Subcutaneous adipose tissue (tissue), 4 donors: Measurements from ENCODE around the gene PWWP2B. TPM values are rescaled to one million over a fixed set of nuclear protein-coding genes. Genes with fewer than 3 reads are reported as not detected.

Experiments
- total RNA-seq, 4 donors: library from RNA; depleted of rRNA; stranded (reverse); fragments of >200 nt; gene quantifications; one replicate each; pipeline ENCODE4 v1.1.0, GENCODE V29; 2016
- TF ChIP-seq, protein P1 (sequence below): fragments of 450-650 bp; IDR thresholded peaks from one replicate; pipeline ENCODE4 v1.5.1; 2016; ENCODE audit warnings: low read depth, mild to moderate bottlenecking, control low read depth, antibody characterized with exemption, moderate library complexity

PWWP2B gene
- total RNA-seq, 4 donors from 2014 or later: 9.0 to 24.9 (median 9.6) TPM

DNA sequence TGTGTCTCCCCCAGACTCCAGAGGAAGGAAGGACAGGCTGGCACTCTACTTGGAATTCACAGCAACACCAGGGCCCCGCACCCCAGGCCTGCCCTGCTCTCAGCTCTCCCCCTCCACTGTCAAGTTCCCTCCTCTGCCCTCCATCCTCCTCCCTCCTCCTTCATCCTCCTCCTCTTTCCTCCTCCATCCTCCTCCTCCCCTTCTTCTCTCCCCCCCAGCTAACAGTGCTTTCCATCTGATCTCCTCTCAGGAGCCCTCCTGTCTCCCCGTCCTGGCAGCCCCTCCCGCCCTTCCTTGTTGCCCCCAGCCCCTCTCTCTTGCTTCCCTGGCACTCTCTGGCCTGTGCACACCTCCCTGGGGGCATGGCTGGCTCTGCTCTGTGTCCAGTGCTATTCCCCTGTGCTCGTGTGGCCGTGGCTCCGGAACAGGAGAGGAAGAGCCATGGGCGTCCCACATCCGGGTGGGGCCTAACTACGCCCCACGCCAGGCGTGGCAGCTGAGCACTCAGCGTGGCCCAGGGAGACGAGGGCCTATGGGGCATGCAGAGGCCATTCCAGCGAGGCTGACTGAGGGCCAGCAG lies 64.2 kb downstream of the PWWP2B start:
- TF ChIP-seq, protein P1, sequence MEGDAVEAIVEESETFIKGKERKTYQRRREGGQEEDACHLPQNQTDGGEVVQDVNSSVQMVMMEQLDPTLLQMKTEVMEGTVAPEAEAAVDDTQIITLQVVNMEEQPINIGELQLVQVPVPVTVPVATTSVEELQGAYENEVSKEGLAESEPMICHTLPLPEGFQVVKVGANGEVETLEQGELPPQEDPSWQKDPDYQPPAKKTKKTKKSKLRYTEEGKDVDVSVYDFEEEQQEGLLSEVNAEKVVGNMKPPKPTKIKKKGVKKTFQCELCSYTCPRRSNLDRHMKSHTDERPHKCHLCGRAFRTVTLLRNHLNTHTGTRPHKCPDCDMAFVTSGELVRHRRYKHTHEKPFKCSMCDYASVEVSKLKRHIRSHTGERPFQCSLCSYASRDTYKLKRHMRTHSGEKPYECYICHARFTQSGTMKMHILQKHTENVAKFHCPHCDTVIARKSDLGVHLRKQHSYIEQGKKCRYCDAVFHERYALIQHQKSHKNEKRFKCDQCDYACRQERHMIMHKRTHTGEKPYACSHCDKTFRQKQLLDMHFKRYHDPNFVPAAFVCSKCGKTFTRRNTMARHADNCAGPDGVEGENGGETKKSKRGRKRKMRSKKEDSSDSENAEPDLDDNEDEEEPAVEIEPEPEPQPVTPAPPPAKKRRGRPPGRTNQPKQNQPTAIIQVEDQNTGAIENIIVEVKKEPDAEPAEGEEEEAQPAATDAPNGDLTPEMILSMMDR: no peak

DNA sequence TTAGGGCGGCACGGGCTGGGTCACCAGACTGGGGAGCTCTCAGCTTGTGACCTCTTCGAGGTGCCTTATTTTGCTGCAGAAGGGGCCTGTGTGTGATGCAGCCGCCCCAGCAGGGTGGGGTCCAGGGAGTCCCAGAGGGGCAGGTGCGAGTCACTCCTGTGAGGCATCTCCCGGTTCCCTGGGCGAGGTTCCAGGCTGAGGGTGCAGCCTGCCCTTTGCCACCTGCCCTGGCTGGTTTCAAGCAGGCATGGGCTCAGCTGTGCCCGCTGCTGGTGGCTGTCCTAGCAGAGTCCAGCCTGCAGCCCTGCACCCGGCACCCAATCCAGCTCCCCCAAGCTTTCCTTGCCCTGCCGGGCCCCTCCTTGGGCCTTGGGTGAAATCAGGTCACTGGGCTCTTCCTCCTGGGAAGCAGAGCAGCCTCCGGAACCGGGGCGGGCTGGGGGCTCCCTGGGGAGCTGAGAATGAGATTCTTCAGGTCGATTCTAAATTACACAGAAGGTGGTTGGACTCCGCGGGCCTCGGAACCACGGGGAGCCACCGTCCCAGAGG lies 64.8 kb downstream of the PWWP2B start:
- TF ChIP-seq, protein P1: no peak

DNA sequence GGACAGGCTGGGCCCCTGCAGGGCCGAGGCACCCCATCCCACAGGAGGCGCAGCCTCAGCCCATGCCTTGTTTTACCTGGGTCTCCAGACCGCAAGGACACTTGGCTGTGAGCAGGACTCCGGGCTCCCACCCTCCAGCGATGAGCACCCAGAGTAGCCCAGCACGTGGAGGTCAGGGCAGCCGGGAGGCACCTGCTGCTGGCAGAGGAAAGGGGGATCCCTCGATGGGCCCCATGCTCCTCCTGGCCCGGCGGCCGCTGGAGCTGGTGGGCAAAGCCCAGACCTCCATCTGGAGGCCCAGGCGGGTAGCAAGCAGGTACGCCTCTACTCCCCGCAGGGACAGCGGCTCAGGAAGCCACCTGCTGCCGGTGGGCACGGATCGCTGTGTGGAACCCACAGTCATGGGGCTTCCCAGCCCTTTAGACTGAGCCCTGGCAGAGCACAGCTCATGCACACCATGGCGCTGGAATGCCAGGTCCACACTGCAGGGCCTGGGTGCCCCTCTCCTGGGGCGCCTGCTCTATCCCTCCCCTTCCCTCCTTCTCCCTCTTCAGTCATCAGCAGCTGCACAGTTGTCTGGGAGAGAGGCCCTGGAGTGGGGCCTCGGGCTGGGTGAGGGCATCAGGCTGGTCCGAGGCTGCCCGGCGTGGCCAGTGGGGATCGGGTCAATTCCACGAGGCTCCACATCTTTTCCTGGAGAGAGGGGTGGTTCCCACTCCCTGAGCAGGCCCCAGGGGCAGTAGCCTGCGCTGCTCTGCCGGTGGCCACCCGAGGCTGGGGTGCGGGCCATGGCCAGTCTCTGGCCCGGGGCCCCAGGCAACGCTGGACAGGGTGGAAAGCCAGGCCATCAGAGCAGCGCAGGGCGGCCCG lies 65.7 kb downstream of the PWWP2B start:
- TF ChIP-seq, protein P1: no peak

DNA sequence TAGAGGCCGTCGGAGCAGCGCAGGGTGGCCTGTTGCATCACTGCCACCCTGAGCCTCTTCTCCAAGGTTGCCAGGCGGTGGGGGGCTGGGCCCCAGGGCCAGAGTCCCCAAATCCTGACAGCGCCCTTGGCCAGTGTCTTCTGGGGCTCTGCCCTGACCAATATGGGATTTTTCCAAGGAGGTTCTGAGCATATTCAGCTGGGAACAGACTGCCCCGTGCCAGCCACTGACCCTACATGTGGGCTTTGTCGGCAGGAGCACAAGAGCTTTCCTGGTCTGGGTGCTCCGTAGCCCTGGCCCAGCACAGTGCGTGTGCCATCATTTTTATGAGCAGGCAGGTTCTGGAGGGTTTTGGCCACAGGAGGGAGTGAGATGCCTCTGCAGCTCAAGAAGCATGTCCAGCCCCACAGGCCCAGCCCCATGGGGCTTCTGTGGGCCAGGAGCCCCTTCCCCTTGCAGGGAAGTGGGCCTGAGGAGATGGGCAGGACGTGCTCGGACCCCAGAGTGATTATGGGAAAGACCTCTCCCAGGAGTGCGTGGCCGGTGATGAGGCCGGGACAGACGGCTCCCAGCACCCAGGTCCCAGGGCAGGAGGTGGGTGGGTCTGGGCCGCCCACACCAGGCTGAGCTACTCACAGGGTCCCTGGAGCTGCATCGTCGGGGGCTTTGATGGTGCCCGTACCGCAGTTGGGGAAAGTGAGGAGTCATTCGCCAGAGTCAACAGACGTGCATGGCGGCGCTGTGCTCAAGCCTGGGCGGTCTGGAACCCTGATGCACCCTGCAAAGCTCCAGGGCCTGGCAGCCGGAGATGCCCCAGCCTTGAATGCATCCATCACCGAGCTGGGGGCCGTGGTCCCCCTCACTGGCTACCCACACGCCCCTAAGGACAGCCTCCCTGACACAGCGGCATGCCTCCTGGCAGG lies 66.6 kb downstream of the PWWP2B start:
- TF ChIP-seq, protein P1: no peak

DNA sequence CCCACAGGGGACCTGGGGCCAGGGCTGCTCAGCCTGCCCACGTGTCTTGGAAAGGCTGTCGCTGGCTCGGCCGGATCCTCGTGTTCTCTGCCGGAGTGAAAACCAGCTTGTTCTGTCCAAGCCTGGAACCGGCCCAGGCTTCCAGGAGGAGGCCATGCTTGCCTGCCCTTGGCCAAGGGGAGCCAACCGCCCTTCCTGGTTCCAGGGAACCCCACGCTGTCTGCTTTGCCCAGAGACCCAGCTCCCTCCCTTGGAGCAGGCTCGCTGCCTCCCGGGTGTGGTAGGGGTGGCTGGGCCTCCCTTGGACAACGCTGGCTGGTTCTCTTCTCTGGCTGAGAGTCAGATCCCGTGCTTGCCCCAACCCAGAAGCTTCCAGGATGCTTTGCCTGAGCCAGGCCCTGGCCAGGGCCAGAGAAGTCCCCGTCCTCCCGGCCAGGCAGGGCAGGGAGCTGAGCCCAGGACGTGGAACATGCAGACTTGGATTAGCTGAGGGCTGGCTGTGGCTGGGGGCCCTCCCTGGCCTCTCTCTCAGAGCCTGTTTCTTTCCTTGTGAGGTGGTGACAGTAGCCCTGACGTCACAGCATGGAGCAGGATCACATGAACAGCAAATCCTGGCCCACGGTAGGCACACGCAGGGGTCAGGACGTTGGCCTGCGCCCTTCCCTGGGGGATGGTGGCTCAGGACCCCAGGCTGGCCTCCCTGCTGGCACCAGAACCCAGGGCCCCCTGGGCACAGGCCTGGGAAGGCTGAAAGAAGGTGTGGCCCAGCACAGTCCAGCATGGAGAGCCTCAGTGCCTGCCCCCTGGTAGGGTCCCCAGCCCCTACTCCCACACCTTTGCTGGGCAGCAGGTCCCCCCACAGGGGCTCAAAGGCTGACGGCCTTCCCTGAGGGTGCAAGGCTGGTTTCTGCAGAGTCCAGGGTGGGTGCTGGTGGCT lies 67.5 kb downstream of the PWWP2B start:
- TF ChIP-seq, protein P1: no peak

DNA sequence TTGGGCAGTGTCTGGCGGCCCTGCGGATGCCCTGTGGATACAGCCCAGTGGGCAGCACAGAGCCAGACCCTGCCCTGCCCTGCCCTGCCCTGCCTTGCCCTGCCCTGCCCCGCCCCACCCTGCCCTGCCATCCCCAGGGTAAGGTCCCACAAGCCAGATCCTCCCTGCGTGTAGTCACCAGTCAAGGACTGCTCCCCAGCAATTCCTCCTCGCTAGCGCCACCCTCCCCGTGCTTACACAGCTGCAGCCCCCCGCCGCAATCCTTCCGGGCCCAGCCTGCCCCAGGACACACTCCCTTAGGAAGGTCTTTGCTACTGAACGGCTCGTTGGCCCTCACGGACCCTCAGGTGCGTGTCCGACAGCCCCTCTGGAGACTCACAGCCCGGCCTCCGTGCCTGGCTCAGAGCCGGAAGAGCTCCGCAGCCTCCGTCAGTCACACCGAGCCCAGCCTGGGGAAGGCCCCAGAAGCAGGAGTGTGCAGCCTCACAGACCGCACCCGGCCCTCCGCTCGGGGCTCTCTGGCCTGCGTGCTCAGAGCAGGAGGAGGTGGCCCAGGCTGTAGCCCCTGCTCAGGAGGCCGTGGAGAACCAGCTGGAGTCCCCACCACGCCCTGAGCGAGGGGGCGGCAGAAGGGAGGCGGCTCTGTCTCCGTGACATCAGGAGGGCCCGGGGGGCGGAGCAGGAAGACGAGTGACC lies 68.3 kb downstream of the PWWP2B start:
- TF ChIP-seq, protein P1: no peak
